Heart right ventricle (tissue), 16 donors: ENCODE results near the gene ITGAL. TPM values are rescaled to one million over a fixed set of nuclear protein-coding genes. Genes with fewer than 3 reads are reported as not detected.

ENCODE experiments used
- ATAC-seq, 8 donors: fragments of 200-7000 bp; cut with Tn5 transposase; one replicate each; pipeline ENCODE4 v1.9.1; 2020; ENCODE audit warnings: mild to moderate bottlenecking in 8 of 8, moderate library complexity in 8 of 8, moderate number of reproducible peaks in 1 of 8
- DNase-seq, 2 donors: peaks; one replicate each; pipeline ENCODE4 v3.0.0-alpha.2; 2020
- H3K27ac ChIP-seq, 10 donors: fragments of 200-600 bp; sonication (generic) in 2 of 10; one replicate each; pipeline versions ENCODE4 v1.5.0 to v1.8.0; 2020 to 2022; ENCODE audit warnings: mild to moderate bottlenecking in 3 of 10
- H3K27me3 ChIP-seq, 7 donors: fragments of 200-600 bp; one replicate each; pipeline ENCODE4 v1.8.0; 2021 to 2022; ENCODE audit warnings: mild to moderate bottlenecking in 2 of 7
- H3K36me3 ChIP-seq, 9 donors: fragments of 200-600 bp; sonication (generic) in 1 of 9; one replicate each; pipeline versions ENCODE4 v1.5.0 to v1.8.0; 2020 to 2022; ENCODE audit warnings: mild to moderate bottlenecking in 2 of 9
- H3K4me1 ChIP-seq, 9 donors: fragments of 200-600 bp; sonication (generic) in 1 of 9; one replicate each; pipeline versions ENCODE4 v1.5.0 to v1.8.0; 2020 to 2022; ENCODE audit warnings: mild to moderate bottlenecking in 4 of 9
- H3K4me3 ChIP-seq, 10 donors: fragments of 200-600 bp; sonication (generic) in 2 of 10; one replicate each; pipeline versions ENCODE4 v1.5.0 to v1.8.0; 2020 to 2022; ENCODE audit warnings: mild to moderate bottlenecking in 7 of 10, moderate library complexity in 2 of 10
- H3K9me3 ChIP-seq, 11 donors: fragments of 200-600 bp in 10 of 11; sonication (generic) in 2 of 11; one replicate each; pipeline versions ENCODE4 v1.5.0 to v1.8.0; 2013 to 2022; ENCODE audit warnings: mild to moderate bottlenecking in 2 of 11, control low read depth in 1 of 11, moderate library complexity in 1 of 11
- WGBS, 2 donors: extraction: QIAGEN DNeasy Blood & Tissue Kit; methylation state at CpG; one replicate each; pipeline ENCODE4 v1.1.7; 2013; ENCODE audit warnings: inconsistent platforms in 1 of 2; 5-methylcytosine and 5-hydroxymethylcytosine counted together
- intact Hi-C, 10 donors: fragments of 100-400 bp; cut with DNase I; formaldehyde crosslinking; loops; one replicate each; pipeline versions ENCODE4 v1.11.1 to v1.14.2; 2022
- polyA plus RNA-seq, 2 donors: library from polyadenylated mRNA; stranded (reverse); fragments of 200-250 nt; gene quantifications; one replicate each; pipeline ENCODE4 v1.2.3, GENCODE V29; 2013
- total RNA-seq, 10 donors: library from RNA; stranded (reverse); fragmentation: NEBNext Ultra II Directional in 3 of 10; extraction: Animal tissue kit (Norgen Biotek cat#: 25700) in 3 of 10; gene quantifications; one replicate each; pipeline versions ENCODE4 v1.2.1 to v1.2.4, GENCODE V29; 2021 to 2023
- TF ChIP-seq, protein P1 (sequence below), 9 donors: fragments of 200-600 bp; sonication (generic) in 2 of 9; IDR thresholded peaks; one replicate each; pipeline versions ENCODE4 v1.5.0 to v1.8.0; 2021 to 2022; ENCODE audit warnings: antibody characterized with exemption in 9 of 9, mild to moderate bottlenecking in 5 of 9, moderate library complexity in 1 of 9
- donor health status: Arrhythmogenic right ventricular cardiomyopathy.
- donor health status: ischemic (EF 13 %, LVEDD 7.1; RV severe dilation, severe dysfunction).
- donor health status: healthy with polysubstance abuse.
- donor health status: DM: no; HTN: yes; CAD: no.
- donor health status: DM: no; HTN: no; CAD: no.
- donor health status: ischemic (EF 25% LVEDD 6.9; RV normal size, moderate dysfunction).
- donor health status: ischemic (EF 25% LVEDD 5.7; RV mildly dilated, moderate dysfunction).
- donor health status: healthy.
- donor health status: DM: yes; HTN: yes; CAD: no.
- donor health status: Ischemic cardiomyopathy.
- donor health status: ischemic (EF 35%, LVEDD 5.7; RV mildly dilated, moderate dysfunction).
- donor health status: nonischemic (EF 11% LVEDD 7.7; RV severe dilation, severe dysfunction).
- donor health status: DM: yes; HTN: yes; CAD: no.
- donor health status: PGD.
- donor health status: ischemic (EF 29% LVEDD 5.4; RV normal size, mild dysfunction).
- donor health status: nonischemic (EF 23%, LVEDD 6.1; RV moderate dilation, normal function).

The ITGAL gene
- total and polyA plus RNA-seq, 12 donors, result 0.52 to 18.2 (median 1.6) TPM

DNA sequence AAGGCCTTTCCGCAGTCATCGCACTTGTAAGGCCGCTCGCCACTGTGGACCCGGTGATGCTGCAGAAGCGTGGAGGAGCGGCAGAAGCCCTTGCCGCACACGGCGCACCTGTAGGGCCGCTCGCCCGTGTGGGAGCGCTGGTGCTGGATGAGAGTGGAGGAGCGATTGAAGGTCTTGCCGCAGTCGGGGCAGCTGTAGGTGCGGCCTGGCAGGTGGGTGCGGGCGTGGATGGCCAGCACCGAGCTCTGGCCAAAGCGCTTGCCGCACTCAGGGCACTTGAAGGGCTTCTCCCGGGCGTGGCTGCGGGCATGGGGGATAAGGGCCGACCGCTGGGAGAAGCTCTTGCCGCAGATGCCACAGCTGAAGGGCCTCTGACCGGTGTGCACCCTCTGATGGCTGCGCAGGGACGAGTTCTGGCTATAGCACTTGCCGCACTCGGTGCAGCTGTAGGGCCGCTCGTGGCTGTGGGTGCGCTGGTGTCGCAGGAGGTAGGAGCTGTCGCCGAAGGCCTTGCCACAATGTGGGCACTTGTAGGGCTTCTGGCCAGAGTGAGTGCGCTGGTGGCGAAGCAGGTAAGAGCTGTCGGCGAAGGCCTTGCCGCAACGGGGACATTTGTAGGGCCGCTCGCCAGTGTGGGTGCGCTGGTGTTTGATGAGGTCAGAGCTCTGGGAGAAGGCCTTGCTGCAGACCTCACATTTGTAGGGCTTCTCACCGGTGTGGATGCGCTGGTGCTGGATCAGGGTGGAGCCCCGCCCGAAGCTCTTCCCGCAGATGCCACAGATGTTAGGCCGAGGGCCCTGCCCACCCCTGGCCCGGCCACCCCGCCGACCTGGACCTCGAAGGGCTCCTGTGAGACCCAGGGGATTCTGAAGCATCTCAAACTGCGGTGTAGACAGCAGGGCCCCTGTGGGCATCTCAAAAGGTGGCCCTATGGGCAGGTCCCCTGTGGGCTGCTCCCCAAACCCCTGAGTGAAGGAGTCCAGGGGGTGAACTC is 52.3 kb downstream of the ITGAL start:
- Histone ChIP-seq H3K27me3 (no peaks in the 10 kb centered on the region), H3K4me1 (peaks cover 8 to 48% (median 38%) of the 10 kb centered on the region in 9 donors), H3K4me3 (peak overlapping the region in 1 of 10 donors; percentile 63), H3K9me3 (no peaks in the 10 kb centered on the region), H3K36me3 (peaks cover 0 to 23% (median 0%) of the 10 kb centered on the region in 9 donors), H3K27ac (peak overlapping the region in 4 of 10 donors; percentile 21 to 100 (median 70))
- no peak for DNase-seq
- no peak for ATAC-seq
- intact Hi-C loops, result loop anchor here in 7 of 10 donors (5.0 to 10.0 kb wide), 7 partner anchors 47 to 130 kb away; partner anchors contain the start of genes SEPHS2 (in 4 of the 7), ZNF688 (in 4 of the 7), DCTPP1 (in 1 of the 7) and FBRS (in 1 of the 7)
- TF ChIP-seq, protein P1, sequence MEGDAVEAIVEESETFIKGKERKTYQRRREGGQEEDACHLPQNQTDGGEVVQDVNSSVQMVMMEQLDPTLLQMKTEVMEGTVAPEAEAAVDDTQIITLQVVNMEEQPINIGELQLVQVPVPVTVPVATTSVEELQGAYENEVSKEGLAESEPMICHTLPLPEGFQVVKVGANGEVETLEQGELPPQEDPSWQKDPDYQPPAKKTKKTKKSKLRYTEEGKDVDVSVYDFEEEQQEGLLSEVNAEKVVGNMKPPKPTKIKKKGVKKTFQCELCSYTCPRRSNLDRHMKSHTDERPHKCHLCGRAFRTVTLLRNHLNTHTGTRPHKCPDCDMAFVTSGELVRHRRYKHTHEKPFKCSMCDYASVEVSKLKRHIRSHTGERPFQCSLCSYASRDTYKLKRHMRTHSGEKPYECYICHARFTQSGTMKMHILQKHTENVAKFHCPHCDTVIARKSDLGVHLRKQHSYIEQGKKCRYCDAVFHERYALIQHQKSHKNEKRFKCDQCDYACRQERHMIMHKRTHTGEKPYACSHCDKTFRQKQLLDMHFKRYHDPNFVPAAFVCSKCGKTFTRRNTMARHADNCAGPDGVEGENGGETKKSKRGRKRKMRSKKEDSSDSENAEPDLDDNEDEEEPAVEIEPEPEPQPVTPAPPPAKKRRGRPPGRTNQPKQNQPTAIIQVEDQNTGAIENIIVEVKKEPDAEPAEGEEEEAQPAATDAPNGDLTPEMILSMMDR (IDR thresholded peaks at IDR 0.05), result no peak
- WGBS, 2 donors, result 94 to 95% methylated on average over 60 of the region's 60 CpGs

DNA sequence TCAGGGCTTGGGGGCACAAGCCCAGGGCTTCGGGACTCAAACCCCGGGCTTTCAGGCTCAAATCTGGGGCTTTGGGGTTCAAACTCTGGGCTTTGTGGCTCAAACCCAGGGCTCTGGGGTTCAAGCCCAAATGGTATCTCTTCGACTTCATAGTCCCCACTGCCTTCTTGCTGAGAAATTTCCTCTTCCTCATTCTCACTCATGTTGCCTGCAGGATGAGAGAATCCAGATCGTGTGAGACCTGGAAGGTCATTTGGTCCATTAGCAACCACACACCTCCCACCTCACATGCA is 53.2 kb downstream of the ITGAL start:
- WGBS, 2 donors, result 51 to 60% methylated on average over 4 of the region's 4 CpGs
- no peak for DNase-seq
- Histone ChIP-seq H3K9me3 (no peaks in the 10 kb centered on the region), H3K36me3 (peaks cover 0 to 22% (median 0%) of the 10 kb centered on the region in 9 donors), H3K27ac (peak overlapping the region; percentile 94 to 100 (median 99)), H3K4me3 (peak overlapping the region; percentile 19 to 87 (median 71)), H3K27me3 (no peaks in the 10 kb centered on the region), H3K4me1 (peaks cover 8 to 48% (median 38%) of the 10 kb centered on the region in 9 donors)
- ATAC-seq, result no peak
- intact Hi-C loops, result loop anchor here in 7 of 10 donors (2.0 to 10.0 kb wide), 10 partner anchors 33 to 129 kb away; partner anchors contain the start of genes SEPHS2 (in 5 of the 7), ZNF688 (in 4 of the 7), DCTPP1 (in 1 of the 7) and FBRS (in 1 of the 7)
- TF ChIP-seq, protein P1 (IDR thresholded peaks at IDR 0.05), result no peak

DNA sequence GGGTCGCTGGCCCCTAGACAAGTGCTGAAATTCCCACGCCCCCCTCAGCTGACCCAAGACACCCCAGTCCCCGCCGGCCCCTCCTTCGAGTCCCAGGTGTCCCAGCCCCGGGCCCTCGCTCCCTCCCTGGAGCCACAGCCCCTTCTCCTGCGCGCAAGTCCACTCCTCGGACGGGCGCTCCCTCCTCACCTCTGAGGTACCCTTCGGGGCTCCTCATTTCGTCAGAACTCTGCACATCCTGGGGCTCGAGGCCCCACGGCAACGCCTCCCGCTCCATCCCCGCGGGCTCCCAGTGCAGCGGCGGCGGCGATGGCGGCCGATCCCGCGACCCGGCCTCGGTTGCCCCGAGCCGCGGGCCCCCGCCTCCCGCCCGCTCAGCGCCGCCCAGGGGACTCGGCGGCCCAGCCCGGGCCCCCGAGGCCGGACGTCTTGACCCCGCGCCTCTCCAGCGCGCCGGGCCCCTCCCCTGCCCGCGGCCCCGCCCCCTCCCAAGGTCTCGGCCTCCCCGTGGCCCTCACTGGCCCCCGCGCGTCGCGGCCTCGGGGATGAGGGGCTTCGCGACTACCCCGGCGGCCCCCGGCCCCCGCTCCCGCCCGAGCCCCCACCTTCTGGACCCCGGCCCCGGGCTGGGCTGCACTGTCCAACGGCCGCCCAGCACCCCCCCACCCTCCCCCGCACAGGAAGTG is 53.7 kb downstream of the ITGAL start, which contains the start of gene ZNF768:
ZNF768 (minus strand) TSS at position 430 of the 686 bp plus-strand sequence; CDS start at position 277, 153 bp downstream.
- no peaks in the 10 kb centered on the region for H3K27me3 ChIP-seq
- TF ChIP-seq, protein P1 (IDR thresholded peaks at IDR 0.05), result no peak
- ATAC-seq (peak; percentile 13 to 67 (median 50)), DNase-seq (peak in 1 of 2 donors; percentile 48)
- peaks cover 0 to 26% (median under 1%) of the 10 kb centered on the region in 9 donors for H3K36me3 ChIP-seq
- peaks cover 8 to 48% (median 38%) of the 10 kb centered on the region in 9 donors for H3K4me1 ChIP-seq
- 1 to 2% methylated on average over 44 to 73 of the region's 73 CpGs for WGBS, 2 donors
- H3K4me3 ChIP-seq, result peak within 1 kb of the TSS; percentile 52 to 87 (median 71)
- H3K27ac ChIP-seq, result peak within 1 kb of the TSS; percentile 94 to 100 (median 99)
- intact Hi-C loops, result loop anchor here in 7 of 10 donors (2.0 to 10.0 kb wide), 10 partner anchors 33 to 129 kb away; partner anchors contain the start of genes SEPHS2 (in 5 of the 7), ZNF688 (in 4 of the 7), DCTPP1 (in 1 of the 7) and FBRS (in 1 of the 7)
- H3K9me3 ChIP-seq, result no peaks in the 10 kb centered on the region
